ENCODE results near the gene RPS6KL1.

RPS6KL1 gene

GRCh38 chr14:74867673-74868072 lies 55.4 kb downstream of the RPS6KL1 start:
- Histone ChIP-seq H3K4me1 (ENCODE audit: insufficient read depth, low read length, poor library complexity, severe bottlenecking) (peaks cover 16% of the 10 kb centered on the region), H3K4me3 (ENCODE audit: low read length, poor library complexity, severe bottlenecking) (peak overlapping the region; percentile 22), H3K9me2 (replicated peaks; ENCODE audit: low read depth, low read length) (no peaks in the 10 kb centered on the region), H4K20me1 (ENCODE audit: insufficient read depth, low read length, poor library complexity, severe bottlenecking) (no peaks in the 10 kb centered on the region), H3K4me2 (ENCODE audit: low read depth, low read length, poor library complexity, severe bottlenecking) (peak overlapping the region; percentile 48), H3K9ac (ENCODE audit: low read depth, low read length, poor library complexity, severe bottlenecking) (no peak overlapping the region), H2AFZ (ENCODE audit: low read length) (peak overlapping the region; percentile 14; the same call in 1 of the 2 replicates), H3K79me2 (ENCODE audit: insufficient read depth, low read length) (no peaks in the 10 kb centered on the region), H3K9me3 (ENCODE audit: insufficient read depth, low read depth, low read length) (no peaks in the 10 kb centered on the region), H3F3A (ENCODE audit: low read depth) (no peaks in the 10 kb centered on the region), H3K36me3 (ENCODE audit: insufficient read depth, low read length) (no peaks in the 10 kb centered on the region), H3K27me3 (ENCODE audit: insufficient read depth, low read length, poor library complexity, severe bottlenecking) (no peaks in the 10 kb centered on the region)
- TF ChIP-seq CTCF (conservative IDR thresholded peaks at IDR 0.05; ENCODE audit: low read length) (no peak), EZH2phosphoT487 (IDR thresholded peaks at IDR 0.05; ENCODE audit: borderline replicate concordance) (no peak)

GRCh38 chr14:74866708-74867389 lies 56.2 kb downstream of the RPS6KL1 start:
- no peaks in the 10 kb centered on the region for H3K9me3 ChIP-seq (ENCODE audit: insufficient read depth, low read depth, low read length)
- H3K27me3 ChIP-seq (ENCODE audit: insufficient read depth, low read length, poor library complexity, severe bottlenecking), result no peaks in the 10 kb centered on the region
- H3F3A ChIP-seq (ENCODE audit: low read depth), result no peaks in the 10 kb centered on the region
- H3K9ac ChIP-seq (ENCODE audit: low read depth, low read length, poor library complexity, severe bottlenecking), result no peak overlapping the region
- no peak for TF ChIP-seq CTCF (conservative IDR thresholded peaks at IDR 0.05; ENCODE audit: low read length)
- no peak for TF ChIP-seq EZH2phosphoT487 (IDR thresholded peaks at IDR 0.05; ENCODE audit: borderline replicate concordance)
- 0 out of 2 replicates have a peak overlapping the region, but pooled peaks have one; percentile 9 for H2AFZ ChIP-seq (ENCODE audit: low read length)
- no peaks in the 10 kb centered on the region for H3K79me2 ChIP-seq (ENCODE audit: insufficient read depth, low read length)
- H3K4me1 ChIP-seq (ENCODE audit: insufficient read depth, low read length, poor library complexity, severe bottlenecking), result peaks cover 16% of the 10 kb centered on the region
- H3K9me2 ChIP-seq (replicated peaks; ENCODE audit: low read depth, low read length), result no peaks in the 10 kb centered on the region
- no peak overlapping the region for H3K4me3 ChIP-seq (ENCODE audit: low read length, poor library complexity, severe bottlenecking)
- peak overlapping the region; percentile 48 for H3K4me2 ChIP-seq (ENCODE audit: low read depth, low read length, poor library complexity, severe bottlenecking)
- H3K36me3 ChIP-seq (ENCODE audit: insufficient read depth, low read length), result no peaks in the 10 kb centered on the region
- H4K20me1 ChIP-seq (ENCODE audit: insufficient read depth, low read length, poor library complexity, severe bottlenecking), result no peaks in the 10 kb centered on the region

- Histone ChIP-seq H3K9me2 (replicated peaks; ENCODE audit: low read depth, low read length) (no peaks in the 10 kb centered on the region), H3F3A (ENCODE audit: low read depth) (no peaks in the 10 kb centered on the region), H3K4me1 (ENCODE audit: insufficient read depth, low read length, poor library complexity, severe bottlenecking) (peaks cover 16% of the 10 kb centered on the region), H3K9me3 (ENCODE audit: insufficient read depth, low read depth, low read length) (no peaks in the 10 kb centered on the region), H3K36me3 (ENCODE audit: insufficient read depth, low read length) (no peaks in the 10 kb centered on the region), H3K27me3 (ENCODE audit: insufficient read depth, low read length, poor library complexity, severe bottlenecking) (no peaks in the 10 kb centered on the region), H3K4me3 (ENCODE audit: low read length, poor library complexity, severe bottlenecking) (no peak overlapping the region), H3K79me2 (ENCODE audit: insufficient read depth, low read length) (no peaks in the 10 kb centered on the region), H4K20me1 (ENCODE audit: insufficient read depth, low read length, poor library complexity, severe bottlenecking) (no peaks in the 10 kb centered on the region), H2AFZ (ENCODE audit: low read length) (no peak overlapping the region), H3K4me2 (ENCODE audit: low read depth, low read length, poor library complexity, severe bottlenecking) (no peak overlapping the region), H3K9ac (ENCODE audit: low read depth, low read length, poor library complexity, severe bottlenecking) (no peak overlapping the region)
- TF ChIP-seq EZH2phosphoT487 (IDR thresholded peaks at IDR 0.05; ENCODE audit: borderline replicate concordance) (no peak), CTCF (conservative IDR thresholded peaks at IDR 0.05; ENCODE audit: low read length) (no peak)
These were observed 57.9 kb downstream of the RPS6KL1 start for GRCh38 chr14:74865156-74865555.

All from Loucy (cell line).